HG02943 (cell line): ENCODE data around the gene ADAMTS2.

Experiments used
- ATAC-seq: cut with Tn5 transposase; IDR thresholded peaks from one replicate; pipeline ENCODE4 v1.9.1; 2021; ENCODE audit warnings: mild to moderate bottlenecking, low read depth, moderate library complexity; ENCODE audit not compliant: unreplicated experiment

Gene ADAMTS2

GRCh38 chr5:179169836-179170235 is 175.4 kb downstream of the ADAMTS2 start:
- no peak for ATAC-seq

GRCh38 chr5:179168664-179169063 is 176.6 kb downstream of the ADAMTS2 start:
- ATAC-seq: no peak

GRCh38 chr5:179167871-179168451 is 177.3 kb downstream of the ADAMTS2 start:
- no peak for ATAC-seq

- ATAC-seq: no peak
These were observed 178.1 kb downstream of the ADAMTS2 start for GRCh38 chr5:179166886-179167841.

GRCh38 chr5:179166171-179166885 is 178.9 kb downstream of the ADAMTS2 start:
- ATAC-seq: no peak

- ATAC-seq: no peak
These were observed 179.7 kb downstream of the ADAMTS2 start for GRCh38 chr5:179165421-179166170.

- ATAC-seq: no peak
These were observed 180.6 kb downstream of the ADAMTS2 start for GRCh38 chr5:179164331-179165311.

GRCh38 chr5:179163236-179164155 is 181.8 kb downstream of the ADAMTS2 start:
- no peak for ATAC-seq

- ATAC-seq: no peak
These were observed 182.7 kb downstream of the ADAMTS2 start for GRCh38 chr5:179162351-179163235.

GRCh38 chr5:179161901-179162300 is 183.4 kb downstream of the ADAMTS2 start:
- no peak for ATAC-seq

- no peak for ATAC-seq
These were observed 184.7 kb downstream of the ADAMTS2 start for GRCh38 chr5:179160584-179160983.

- no peak for ATAC-seq
These were observed 186.7 kb downstream of the ADAMTS2 start for GRCh38 chr5:179158556-179158955.

GRCh38 chr5:179154991-179155955 is 190.0 kb downstream of the ADAMTS2 start:
- ATAC-seq: no peak

GRCh38 chr5:179154346-179154990 is 190.8 kb downstream of the ADAMTS2 start:
- no peak for ATAC-seq

- no peak for ATAC-seq
These were observed 191.3 kb downstream of the ADAMTS2 start for GRCh38 chr5:179153921-179154345.
